Measurements from ENCODE around the gene DUT. TPM values are rescaled to one million over a fixed set of nuclear protein-coding genes. Genes with fewer than 3 reads are reported as not detected.
A peak's percentile ranks its signal among the peaks of the same experiment; 100 is the strongest.

The DUT gene
- total RNA-seq, 2 experiments from 2014 or later, result 605 to 628 TPM

DNA sequence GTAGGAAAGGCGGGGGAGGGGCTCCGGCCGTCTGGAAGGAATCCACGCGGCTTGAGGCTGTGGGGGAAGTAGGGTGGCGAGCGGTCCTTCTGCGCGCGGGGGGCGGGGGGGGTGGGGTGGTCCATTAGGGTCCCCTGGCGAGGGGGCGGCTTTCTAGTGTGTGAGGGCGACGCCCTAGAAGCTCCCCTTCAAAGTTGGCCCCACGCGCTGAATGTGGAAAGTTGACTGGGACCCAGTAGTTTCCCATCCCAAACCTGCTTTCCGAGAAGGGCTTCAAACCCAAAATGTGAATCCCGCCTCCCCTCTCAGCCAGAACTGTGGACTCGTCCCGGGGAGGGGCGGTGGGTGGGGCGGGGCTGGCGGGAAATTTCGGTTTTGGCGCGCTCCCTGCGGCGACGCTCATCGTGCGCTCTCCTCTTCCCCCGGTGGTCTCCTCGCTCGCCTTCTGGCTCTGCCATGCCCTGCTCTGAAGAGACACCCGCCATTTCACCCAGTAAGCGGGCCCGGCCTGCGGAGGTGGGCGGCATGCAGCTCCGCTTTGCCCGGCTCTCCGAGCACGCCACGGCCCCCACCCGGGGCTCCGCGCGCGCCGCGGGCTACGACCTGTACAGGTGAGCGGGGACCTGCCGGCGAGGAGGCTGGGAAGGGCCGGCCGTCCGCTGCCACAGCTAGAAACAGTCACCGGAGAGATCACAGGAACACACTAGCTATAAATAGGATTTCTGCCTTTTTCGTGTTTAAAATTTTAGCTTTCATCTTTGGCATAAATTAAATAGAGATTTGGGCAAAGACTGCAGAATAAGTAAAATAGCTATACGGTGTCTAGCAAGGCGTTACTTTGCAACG, 790 bp downstream of the DUT start:
- Mint-ChIP-seq H3K27ac (peak overlapping the region; percentile 97), H3K9me3 (no peaks in the 10 kb centered on the region), H3K27me3 (ENCODE audit: low read depth) (no peaks in the 10 kb centered on the region), H3K36me3 (ENCODE audit: low read depth) (peaks cover 50% of the 10 kb centered on the region), H3K4me3 (peak overlapping the region; percentile 95), H3K4me1 (ENCODE audit: low read depth) (peaks cover 45% of the 10 kb centered on the region)
- peak; percentile 83 for DNase-seq
- intact Hi-C loops (cut with micrococcal nuclease), result loop anchor here (1.0 to 10.0 kb wide), 8 partner anchors 155 to 1805 kb away; partner anchors contain the start of genes CEP152, COPS2, DTWD1 and FAM227B
- CTCF ChIA-PET, result interaction anchor here (0.6 to 5.3 kb wide), 4 partner anchors 9 to 691 kb away, joined by 3 to 21 read pairs (median 3); no protein-coding TSS in a partner anchor

- CTCF ChIA-PET, result interaction anchor here (0.6 to 5.3 kb wide), 3 partner anchors 8 to 692 kb away, joined by 3 to 21 read pairs (median 3); no protein-coding TSS in a partner anchor
- Mint-ChIP-seq H3K27ac (peak overlapping the region; percentile 97), H3K4me3 (peak overlapping the region; percentile 95), H3K36me3 (ENCODE audit: low read depth) (peaks cover 54% of the 10 kb centered on the region), H3K27me3 (ENCODE audit: low read depth) (no peaks in the 10 kb centered on the region), H3K4me1 (ENCODE audit: low read depth) (peaks cover 45% of the 10 kb centered on the region), H3K9me3 (no peaks in the 10 kb centered on the region)
- DNase-seq, result peak; percentile 55
- intact Hi-C loops (cut with micrococcal nuclease), result loop anchor here (1.0 to 10.0 kb wide), 6 partner anchors 155 to 1805 kb away; partner anchors contain the start of genes COPS2, DTWD1, FAM227B and FBN1
These were observed 1.4 kb downstream of the DUT start for GRCh38 chr15:48332642-48333034.

- no peak for DNase-seq
- Mint-ChIP-seq H3K27ac (peak overlapping the region; percentile 97), H3K9me3 (no peaks in the 10 kb centered on the region), H3K27me3 (ENCODE audit: low read depth) (no peaks in the 10 kb centered on the region), H3K36me3 (ENCODE audit: low read depth) (peaks cover 58% of the 10 kb centered on the region), H3K4me3 (peak overlapping the region; percentile 95), H3K4me1 (ENCODE audit: low read depth) (peaks cover 51% of the 10 kb centered on the region)
- CTCF ChIA-PET, result interaction anchor here (5.3 kb wide), 1 partner anchor 18 kb away, joined by 21 read pairs; no protein-coding TSS in a partner anchor
- intact Hi-C loops (cut with micrococcal nuclease), result loop anchor here (2.0 to 10.0 kb wide), 5 partner anchors 311 to 1804 kb away; partner anchors contain the start of genes COPS2, DTWD1, FAM227B and FBN1
These were observed 2.3 kb downstream of the DUT start for GRCh38 chr15:48333540-48333939.

- peaks cover 53% of the 10 kb centered on the region for H3K36me3 Mint-ChIP-seq (ENCODE audit: low read depth)
These were observed 3.0 kb downstream of the DUT start for GRCh38 chr15:48334260-48334659.

GRCh38 chr15:48336940-48337339, 5.7 kb downstream of the DUT start:
- Mint-ChIP-seq H3K4me1 (ENCODE audit: low read depth) (peaks cover 54% of the 10 kb centered on the region), H3K36me3 (ENCODE audit: low read depth) (peaks cover 66% of the 10 kb centered on the region), H3K27ac (no peak overlapping the region), H3K4me3 (no peak overlapping the region), H3K27me3 (ENCODE audit: low read depth) (no peaks in the 10 kb centered on the region), H3K9me3 (no peaks in the 10 kb centered on the region)
- CTCF ChIA-PET, result interaction anchor here (1.4 to 5.3 kb wide), 2 partner anchors 15 to 51 kb away, joined by 3 to 21 read pairs; no protein-coding TSS in a partner anchor
- intact Hi-C loops (cut with micrococcal nuclease), result loop anchor here (5.0 to 10.0 kb wide), 2 partner anchors 308 to 465 kb away; partner anchors contain the start of gene FBN1
- peak; percentile 21 for DNase-seq

More at GRCh38 chr15:48334260-48334659, 3.0 kb downstream of the DUT start:
- H3K9me3 Mint-ChIP-seq, result no peaks in the 10 kb centered on the region
- peak overlapping the region; percentile 16 for H3K27ac Mint-ChIP-seq
- peak overlapping the region; percentile 95 for H3K4me3 Mint-ChIP-seq
- no peaks in the 10 kb centered on the region for H3K27me3 Mint-ChIP-seq (ENCODE audit: low read depth)
- CTCF ChIA-PET, result interaction anchor here (1.2 to 5.3 kb wide), 2 partner anchors 18 to 641 kb away, joined by 3 to 21 read pairs; no protein-coding TSS in a partner anchor
- DNase-seq, result no peak
- H3K4me1 Mint-ChIP-seq (ENCODE audit: low read depth), result peaks cover 53% of the 10 kb centered on the region
- intact Hi-C loops (cut with micrococcal nuclease), result loop anchor here (5.0 to 10.0 kb wide), 4 partner anchors 311 to 1803 kb away; partner anchors contain the start of genes DTWD1, FAM227B and FBN1

- CTCF ChIA-PET, result interaction anchor here (5.3 kb wide), 1 partner anchor 14 kb away, joined by 21 read pairs; no protein-coding TSS in a partner anchor
- Mint-ChIP-seq H3K27ac (no peak overlapping the region), H3K4me3 (no peak overlapping the region), H3K36me3 (ENCODE audit: low read depth) (peaks cover 68% of the 10 kb centered on the region), H3K27me3 (ENCODE audit: low read depth) (no peaks in the 10 kb centered on the region), H3K9me3 (no peaks in the 10 kb centered on the region), H3K4me1 (ENCODE audit: low read depth) (peaks cover 54% of the 10 kb centered on the region)
- intact Hi-C loops (cut with micrococcal nuclease), result loop anchor here (5.0 to 10.0 kb wide), 2 partner anchors 307 to 465 kb away; partner anchors contain the start of gene FBN1
- no peak for DNase-seq
These were observed 6.4 kb downstream of the DUT start for GRCh38 chr15:48337607-48338006.

DNA sequence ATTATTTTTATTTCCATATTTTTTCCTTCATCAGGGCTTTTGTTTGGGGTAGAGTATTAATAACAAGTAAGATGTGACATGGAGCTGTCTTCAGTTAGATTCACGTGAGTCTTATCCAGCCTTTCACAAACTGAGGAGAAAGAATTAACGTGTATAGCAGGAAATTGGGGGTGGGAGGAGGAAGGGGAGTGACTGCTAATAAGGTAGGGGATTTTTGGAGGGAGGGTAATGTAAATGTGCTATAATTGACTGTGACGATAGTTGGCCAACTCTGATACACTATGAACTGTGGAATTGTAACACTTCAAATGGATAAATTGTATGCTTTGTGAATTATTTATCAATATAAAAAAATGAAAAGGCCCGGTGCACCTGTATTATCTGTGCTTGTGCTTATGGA, 8.9 kb downstream of the DUT start:
- intact Hi-C loops (cut with micrococcal nuclease), result no loop called here
- Mint-ChIP-seq H3K4me1 (ENCODE audit: low read depth) (peaks cover 33% of the 10 kb centered on the region), H3K36me3 (ENCODE audit: low read depth) (peaks cover 51% of the 10 kb centered on the region), H3K4me3 (no peak overlapping the region), H3K9me3 (no peaks in the 10 kb centered on the region), H3K27me3 (ENCODE audit: low read depth) (no peaks in the 10 kb centered on the region), H3K27ac (peak overlapping the region; percentile 63)
- CTCF ChIA-PET, result interaction anchor here (1.0 to 3.4 kb wide), 2 partner anchors 7 to 11 kb away, joined by 3 to 15 read pairs; no protein-coding TSS in a partner anchor
- DNase-seq, result no peak

- Mint-ChIP-seq H3K4me1 (ENCODE audit: low read depth) (peaks cover 10% of the 10 kb centered on the region), H3K4me3 (no peak overlapping the region), H3K27ac (no peak overlapping the region), H3K9me3 (no peaks in the 10 kb centered on the region), H3K27me3 (ENCODE audit: low read depth) (no peaks in the 10 kb centered on the region), H3K36me3 (ENCODE audit: low read depth) (peaks cover 41% of the 10 kb centered on the region)
- CTCF ChIA-PET, result interaction anchor here (1.0 kb wide), 1 partner anchor 9 kb away, joined by 4 read pairs; no protein-coding TSS in a partner anchor
- intact Hi-C loops (cut with micrococcal nuclease), result no loop called here
- DNase-seq, result no peak
These were observed 12.6 kb downstream of the DUT start for GRCh38 chr15:48343865-48344264.

GRCh38 chr15:48345516-48345915, 14.3 kb downstream of the DUT start:
- CTCF ChIA-PET, result no interaction called here
- no peak overlapping the region for H3K27ac Mint-ChIP-seq
- no peaks in the 10 kb centered on the region for H3K9me3 Mint-ChIP-seq
- no peaks in the 10 kb centered on the region for H3K27me3 Mint-ChIP-seq (ENCODE audit: low read depth)
- DNase-seq, result no peak
- peaks cover under 1% of the 10 kb centered on the region for H3K4me1 Mint-ChIP-seq (ENCODE audit: low read depth)
- intact Hi-C loops (cut with micrococcal nuclease), result no loop called here
- peaks cover 36% of the 10 kb centered on the region for H3K36me3 Mint-ChIP-seq (ENCODE audit: low read depth)
- no peak overlapping the region for H3K4me3 Mint-ChIP-seq

- intact Hi-C loops (cut with micrococcal nuclease), result loop anchor here (2.0 to 10.0 kb wide), 3 partner anchors 68 to 1792 kb away; partner anchors contain the start of gene SHC4
- no peak overlapping the region for H3K4me3 Mint-ChIP-seq
These were observed 21.3 kb downstream of the DUT start for GRCh38 chr15:48352474-48353072.

DNA sequence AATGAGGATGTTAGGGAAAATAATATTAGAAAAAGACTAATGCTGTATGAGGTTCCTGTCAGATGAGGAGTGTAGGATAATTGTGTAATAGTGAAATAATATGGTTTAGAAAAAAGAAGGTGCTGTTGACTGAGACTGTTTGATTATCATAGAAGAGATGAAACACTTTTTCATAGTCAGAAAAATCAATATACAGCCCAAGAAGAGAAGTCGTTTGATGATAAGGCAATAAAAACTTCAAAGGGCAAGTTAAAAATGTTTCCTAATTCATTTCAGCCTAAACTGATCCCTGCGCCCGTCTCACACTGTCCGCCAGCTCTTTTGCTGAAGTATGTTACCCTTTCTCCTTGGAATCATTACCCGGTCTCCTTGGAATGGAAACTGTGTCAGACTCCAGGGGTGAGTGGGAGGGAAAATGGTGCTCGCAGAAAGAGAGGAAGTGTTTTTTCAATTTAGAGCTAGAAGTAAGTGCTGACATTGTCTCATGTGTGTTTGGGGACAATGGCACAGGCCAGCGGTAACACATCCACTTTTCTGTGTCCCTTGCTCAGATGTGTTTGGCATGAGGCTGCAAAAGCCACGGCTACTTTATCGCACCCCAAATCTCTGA, 23.6 kb downstream of the DUT start:
- Mint-ChIP-seq H3K36me3 (ENCODE audit: low read depth) (no peaks in the 10 kb centered on the region), H3K27ac (no peak overlapping the region), H3K27me3 (ENCODE audit: low read depth) (no peaks in the 10 kb centered on the region), H3K9me3 (no peaks in the 10 kb centered on the region), H3K4me1 (ENCODE audit: low read depth) (peaks cover 6% of the 10 kb centered on the region), H3K4me3 (no peak overlapping the region)
- CTCF ChIA-PET, result interaction anchor here (1.5 kb wide), 1 partner anchor 55 kb away, joined by 4 read pairs; no protein-coding TSS in a partner anchor
- intact Hi-C loops (cut with micrococcal nuclease), result loop anchor here (5.0 to 10.0 kb wide), 3 partner anchors 503 to 1790 kb away; partner anchors contain the start of gene SHC4
- no peak for DNase-seq

More at GRCh38 chr15:48352474-48353072, 21.3 kb downstream of the DUT start:
- Mint-ChIP-seq H3K27me3 (ENCODE audit: low read depth) (no peaks in the 10 kb centered on the region), H3K27ac (no peak overlapping the region), H3K9me3 (no peaks in the 10 kb centered on the region), H3K36me3 (ENCODE audit: low read depth) (peaks cover 3% of the 10 kb centered on the region), H3K4me1 (ENCODE audit: low read depth) (peaks cover 2% of the 10 kb centered on the region)
- DNase-seq, result peak; percentile 68
- CTCF ChIA-PET, result interaction anchor here (0.5 to 2.7 kb wide), 11 partner anchors 9 to 640 kb away, joined by 3 to 21 read pairs (median 3); no protein-coding TSS in a partner anchor

Data from activated naive CD4-positive, alpha-beta T cell treated with anti-CD3 and anti-CD28 coated beads for 36 hours (primary cell).